HUES64 (cell line): ENCODE results near the gene MRPL54. TPM values are rescaled to one million over a fixed set of nuclear protein-coding genes. Genes with fewer than 3 reads are reported as not detected.

Experiments
- H3K27ac ChIP-seq: 2 replicates; pipeline ENCODE4 v1.7.0; 2013; ENCODE audit warnings: low read depth, low read length, inconsistent platforms
- H3K27me3 ChIP-seq: 2 replicates; pipeline ENCODE4 v1.6.1; 2013; ENCODE audit warnings: mild to moderate bottlenecking, low read length; ENCODE audit not compliant: insufficient read depth
- H3K36me3 ChIP-seq: 2 replicates; pipeline ENCODE4 v1.6.1; 2013; ENCODE audit warnings: mild to moderate bottlenecking, low read length; ENCODE audit not compliant: insufficient read depth
- H3K4me1 ChIP-seq: 2 replicates; pipeline ENCODE4 v1.6.1; 2013; ENCODE audit warnings: mild to moderate bottlenecking, low read length, moderate library complexity; ENCODE audit not compliant: insufficient read depth
- H3K4me3 ChIP-seq: 2 replicates; pipeline ENCODE4 v1.5.1; 2013; ENCODE audit warnings: mild to moderate bottlenecking, low read length, moderate library complexity
- H3K9ac ChIP-seq: 2 replicates; pipeline ENCODE4 v1.6.1; 2013; ENCODE audit warnings: mild to moderate bottlenecking, low read depth, low read length
- H3K9me3 ChIP-seq: 2 replicates; pipeline ENCODE4 v1.6.1; 2013; ENCODE audit warnings: low read depth, low read length; ENCODE audit not compliant: insufficient read depth
- WGBS: fragments of 150-250, 120-280 bp; methylation state at CpG from one replicate; pipeline ENCODE4 v1.1.7; 2013; ENCODE audit warnings: missing lambda C conversion rate; 5-methylcytosine and 5-hydroxymethylcytosine counted together
- polyA plus RNA-seq, 2 experiments: library from polyadenylated mRNA; stranded (reverse); fragments of 50-300 nt; gene quantifications; one replicate each; pipeline ENCODE4 v1.2.3, GENCODE V29; 2013

MRPL54 gene
- polyA plus RNA-seq (2013, experiment 1 of 2): 55.1 TPM
- 47.5 TPM for polyA plus RNA-seq (2013, experiment 2 of 2)

GRCh38 chr19:3762501-3763459, at the start of gene MRPL54:
MRPL54 (plus strand) TSS chr19:3762682; CDS start chr19:3762701, 19 bp downstream.
- Histone ChIP-seq H3K4me3 (peak within 1 kb of the TSS; percentile 81), H3K36me3 (peaks cover 27% of the 10 kb centered on the region), H3K27me3 (no peaks in the 10 kb centered on the region), H3K4me1 (no peaks in the 10 kb centered on the region), H3K27ac (peak within 1 kb of the TSS; percentile 94), H3K9me3 (no peaks in the 10 kb centered on the region), H3K9ac (peak within 1 kb of the TSS; percentile 84)
- WGBS: 5% methylated on average over 47 of the region's 47 CpGs

- Histone ChIP-seq H3K9me3 (no peaks in the 10 kb centered on the region), H3K27ac (no peak overlapping the region), H3K36me3 (no peaks in the 10 kb centered on the region), H3K4me1 (no peaks in the 10 kb centered on the region), H3K9ac (no peak overlapping the region), H3K4me3 (no peak overlapping the region), H3K27me3 (no peaks in the 10 kb centered on the region)
- 91% methylated on average over 16 of the region's 16 CpGs for WGBS
Measured at GRCh38 chr19:3716147-3716668, 46.3 kb upstream of the MRPL54 start.

GRCh38 chr19:3719868-3720267, 42.6 kb upstream of the MRPL54 start:
- H3K27me3 ChIP-seq: peaks cover 4% of the 10 kb centered on the region; the same call in 1 of the 2 replicates
- no peaks in the 10 kb centered on the region for H3K4me1 ChIP-seq
- no peak overlapping the region for H3K27ac ChIP-seq
- H3K9ac ChIP-seq: no peak overlapping the region
- no peaks in the 10 kb centered on the region for H3K36me3 ChIP-seq
- WGBS: 95% methylated on average over 4 of the region's 4 CpGs
- no peaks in the 10 kb centered on the region for H3K9me3 ChIP-seq
- no peak overlapping the region for H3K4me3 ChIP-seq

- Histone ChIP-seq H3K36me3 (no peaks in the 10 kb centered on the region), H3K27ac (no peak overlapping the region), H3K4me1 (no peaks in the 10 kb centered on the region), H3K27me3 (peaks cover 4% of the 10 kb centered on the region; the same call in 1 of the 2 replicates), H3K4me3 (no peak overlapping the region), H3K9ac (no peak overlapping the region), H3K9me3 (no peaks in the 10 kb centered on the region)
- 33% methylated on average over 8 of the region's 9 CpGs for WGBS
Measured at GRCh38 chr19:3720349-3720917, 42.0 kb upstream of the MRPL54 start.

- H3K27ac ChIP-seq: no peak overlapping the region
- H3K9ac ChIP-seq: no peak overlapping the region
- 26% methylated on average over 45 of the region's 46 CpGs for WGBS
- H3K27me3 ChIP-seq: peaks cover 4% of the 10 kb centered on the region; the same call in 1 of the 2 replicates
- H3K4me3 ChIP-seq: peak overlapping the region; percentile 71
- H3K9me3 ChIP-seq: no peaks in the 10 kb centered on the region
- H3K36me3 ChIP-seq: no peaks in the 10 kb centered on the region
- no peaks in the 10 kb centered on the region for H3K4me1 ChIP-seq
Measured at GRCh38 chr19:3721131-3721886, 41.2 kb upstream of the MRPL54 start.

GRCh38 chr19:3721887-3722442, 40.5 kb upstream of the MRPL54 start:
- Histone ChIP-seq H3K27ac (no peak overlapping the region), H3K9me3 (no peaks in the 10 kb centered on the region), H3K36me3 (no peaks in the 10 kb centered on the region), H3K4me3 (peak overlapping the region; percentile 71), H3K4me1 (no peaks in the 10 kb centered on the region), H3K27me3 (peaks cover 4% of the 10 kb centered on the region; the same call in 1 of the 2 replicates), H3K9ac (peak overlapping the region; percentile 19; the same call in 1 of the 2 replicates)
- whole genome bisulfite sequencing: 2% methylated on average over 26 of the region's 26 CpGs

GRCh38 chr19:3722443-3723109, 39.9 kb upstream of the MRPL54 start:
- Histone ChIP-seq H3K9me3 (no peaks in the 10 kb centered on the region), H3K27me3 (peaks cover 4% of the 10 kb centered on the region; the same call in 1 of the 2 replicates), H3K4me3 (peak overlapping the region; percentile 71), H3K9ac (peak overlapping the region; percentile 19; the same call in 1 of the 2 replicates), H3K27ac (no peak overlapping the region), H3K36me3 (no peaks in the 10 kb centered on the region), H3K4me1 (no peaks in the 10 kb centered on the region)
- 2% methylated on average over 24 of the region's 30 CpGs for WGBS

- Histone ChIP-seq H3K27ac (no peak overlapping the region), H3K9ac (no peak overlapping the region; the same call in 1 of the 2 replicates), H3K36me3 (no peaks in the 10 kb centered on the region), H3K27me3 (peaks cover 4% of the 10 kb centered on the region; the same call in 1 of the 2 replicates), H3K4me3 (peak overlapping the region; percentile 37), H3K4me1 (no peaks in the 10 kb centered on the region), H3K9me3 (no peaks in the 10 kb centered on the region)
- WGBS: 43% methylated on average over 2 of the region's 5 CpGs
Measured at GRCh38 chr19:3723110-3723488, 39.4 kb upstream of the MRPL54 start.

- Histone ChIP-seq H3K4me3 (no peak overlapping the region), H3K9me3 (no peaks in the 10 kb centered on the region), H3K27ac (no peak overlapping the region), H3K4me1 (no peaks in the 10 kb centered on the region), H3K27me3 (peaks cover 4% of the 10 kb centered on the region; the same call in 1 of the 2 replicates), H3K9ac (no peak overlapping the region), H3K36me3 (no peaks in the 10 kb centered on the region)
- 55% methylated on average over 8 of the region's 8 CpGs for WGBS
Measured at GRCh38 chr19:3723883-3724282, 38.6 kb upstream of the MRPL54 start.

GRCh38 chr19:3725121-3725520, 37.4 kb upstream of the MRPL54 start:
- no peak overlapping the region for H3K27ac ChIP-seq
- no peaks in the 10 kb centered on the region for H3K36me3 ChIP-seq
- WGBS: 95% methylated on average over 3 of the region's 3 CpGs
- no peaks in the 10 kb centered on the region for H3K4me1 ChIP-seq
- peaks cover 4% of the 10 kb centered on the region; the same call in 1 of the 2 replicates for H3K27me3 ChIP-seq
- H3K9me3 ChIP-seq: no peaks in the 10 kb centered on the region
- H3K4me3 ChIP-seq: no peak overlapping the region
- no peak overlapping the region for H3K9ac ChIP-seq
